Fibroblast of lung (primary cell): Measurements from ENCODE around the gene KMT5C.

Experiments used
- EZH2 ChIP-seq: IDR thresholded peaks from 2 replicates; pipeline ENCODE4 v1.5.1; 2012; ENCODE audit warnings: low read length, control low read depth, mild to moderate bottlenecking; ENCODE audit errors: missing control alignments
- TF ChIP-seq, protein P1 (sequence below), 2 donors: IDR thresholded peaks in 1 of 2; conservative IDR thresholded peaks in 1 of 2; 1 replicate in 1 of 2; 2 replicates in 1 of 2; pipeline ENCODE4 v1.5.1; 2011 to 2012; ENCODE audit warnings: low read length in 2 of 2, control low read depth in 1 of 2, inconsistent platforms in 1 of 2, low read depth in 1 of 2, mild to moderate bottlenecking in 1 of 2

DNA sequence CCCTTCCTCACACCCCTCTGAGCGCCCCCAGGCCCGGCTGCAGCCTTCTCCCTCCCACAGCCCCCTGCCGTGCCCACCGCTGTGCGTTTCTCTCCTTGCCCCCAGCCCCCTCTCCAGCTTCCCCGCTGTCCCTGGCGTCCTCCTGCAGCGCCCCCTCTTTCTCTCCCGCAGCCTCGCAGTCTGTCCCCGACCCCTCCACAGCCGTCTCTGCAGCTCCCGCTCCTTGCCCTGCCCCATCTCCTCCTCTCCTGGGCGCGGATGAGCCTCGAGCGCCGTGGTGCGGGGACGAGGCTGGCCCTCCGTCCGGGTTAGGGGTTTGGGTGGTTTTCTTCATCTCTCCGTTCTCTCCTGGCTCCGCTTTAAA, 1.1 kb downstream of the KMT5C start:
- TF ChIP-seq, protein P1, sequence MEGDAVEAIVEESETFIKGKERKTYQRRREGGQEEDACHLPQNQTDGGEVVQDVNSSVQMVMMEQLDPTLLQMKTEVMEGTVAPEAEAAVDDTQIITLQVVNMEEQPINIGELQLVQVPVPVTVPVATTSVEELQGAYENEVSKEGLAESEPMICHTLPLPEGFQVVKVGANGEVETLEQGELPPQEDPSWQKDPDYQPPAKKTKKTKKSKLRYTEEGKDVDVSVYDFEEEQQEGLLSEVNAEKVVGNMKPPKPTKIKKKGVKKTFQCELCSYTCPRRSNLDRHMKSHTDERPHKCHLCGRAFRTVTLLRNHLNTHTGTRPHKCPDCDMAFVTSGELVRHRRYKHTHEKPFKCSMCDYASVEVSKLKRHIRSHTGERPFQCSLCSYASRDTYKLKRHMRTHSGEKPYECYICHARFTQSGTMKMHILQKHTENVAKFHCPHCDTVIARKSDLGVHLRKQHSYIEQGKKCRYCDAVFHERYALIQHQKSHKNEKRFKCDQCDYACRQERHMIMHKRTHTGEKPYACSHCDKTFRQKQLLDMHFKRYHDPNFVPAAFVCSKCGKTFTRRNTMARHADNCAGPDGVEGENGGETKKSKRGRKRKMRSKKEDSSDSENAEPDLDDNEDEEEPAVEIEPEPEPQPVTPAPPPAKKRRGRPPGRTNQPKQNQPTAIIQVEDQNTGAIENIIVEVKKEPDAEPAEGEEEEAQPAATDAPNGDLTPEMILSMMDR (conservative IDR thresholded peaks at IDR 0.05 in 1 of 2, IDR thresholded peaks at IDR 0.05 in 1 of 2; ENCODE audit: low read depth in 1 of 2, low read length in 2 of 2): no peak
- TF ChIP-seq EZH2: no peak
